HG03135 (cell line): ENCODE data around the gene AK9.

Experiments
- ATAC-seq: cut with Tn5 transposase; IDR thresholded peaks from one replicate; pipeline ENCODE4 v1.9.1; 2021; ENCODE audit warnings: mild to moderate bottlenecking, moderate library complexity; ENCODE audit not compliant: unreplicated experiment

AK9 gene

GRCh38 chr6:109485266-109485935 is 205.6 kb downstream of the AK9 start:
- no peak for ATAC-seq

- ATAC-seq: no peak
Measured at GRCh38 chr6:109484122-109484521, 206.9 kb downstream of the AK9 start.

- peak; percentile 2 for ATAC-seq
Measured at GRCh38 chr6:109483735-109484057, 207.3 kb downstream of the AK9 start.

GRCh38 chr6:109482905-109483734 is 207.9 kb downstream of the AK9 start, which contains the start of gene ZBTB24:
Gene ZBTB24 (minus strand): TSS chr6:109483219. CDS start chr6:109482026, 1,193 bp downstream.
- ATAC-seq: peak; percentile 90

GRCh38 chr6:109480993-109481480 is 210.0 kb downstream of the AK9 start:
- ATAC-seq: no peak

GRCh38 chr6:109478841-109479624 is 212.0 kb downstream of the AK9 start:
- ATAC-seq: no peak

GRCh38 chr6:109478222-109478805 is 212.7 kb downstream of the AK9 start:
- no peak for ATAC-seq

GRCh38 chr6:109477725-109478124 is 213.3 kb downstream of the AK9 start:
- no peak for ATAC-seq

- ATAC-seq: no peak
Measured at GRCh38 chr6:109477184-109477583, 213.8 kb downstream of the AK9 start.

- ATAC-seq: no peak
Measured at GRCh38 chr6:109475625-109476024, 215.4 kb downstream of the AK9 start.

GRCh38 chr6:109474995-109475394 is 216.0 kb downstream of the AK9 start:
- ATAC-seq: no peak

GRCh38 chr6:109473120-109473519 is 217.9 kb downstream of the AK9 start:
- no peak for ATAC-seq

GRCh38 chr6:109472132-109472995 is 218.6 kb downstream of the AK9 start:
- no peak for ATAC-seq

GRCh38 chr6:109471105-109471810 is 219.7 kb downstream of the AK9 start:
- ATAC-seq: no peak

GRCh38 chr6:109469591-109470189 is 221.3 kb downstream of the AK9 start:
- no peak for ATAC-seq

- no peak for ATAC-seq
Measured at GRCh38 chr6:109467696-109468095, 223.3 kb downstream of the AK9 start.

- no peak for ATAC-seq
Measured at GRCh38 chr6:109466212-109466923, 224.6 kb downstream of the AK9 start.

- no peak for ATAC-seq
Measured at GRCh38 chr6:109465772-109466171, 225.2 kb downstream of the AK9 start.
